Ishikawa (cell line): ENCODE results near the gene PLBD2.

ENCODE experiments used
- CREB1 ChIP-seq: IDR thresholded peaks from 2 replicates; pipeline ENCODE4 v1.6.1; 2012; ENCODE audit warnings: low read depth
- EP300 ChIP-seq: IDR thresholded peaks from 2 replicates; pipeline ENCODE4 v1.6.1; 2012; ENCODE audit warnings: borderline replicate concordance
- FOXM1 ChIP-seq: IDR thresholded peaks from 2 replicates; pipeline ENCODE4 v1.6.1; 2012; ENCODE audit warnings: low read depth, borderline replicate concordance
- RAD21 ChIP-seq: IDR thresholded peaks from 2 replicates; pipeline ENCODE4 v1.6.1; 2012; ENCODE audit warnings: low read depth
- REST ChIP-seq: IDR thresholded peaks from 2 replicates; pipeline ENCODE4 v1.6.1; 2012; ENCODE audit warnings: low read depth, mild to moderate bottlenecking
- TEAD4 ChIP-seq: IDR thresholded peaks from 2 replicates; pipeline ENCODE4 v1.6.1; 2012
- YY1 ChIP-seq: IDR thresholded peaks from 2 replicates; pipeline ENCODE4 v1.6.1; 2012; ENCODE audit warnings: low read depth

DNA sequence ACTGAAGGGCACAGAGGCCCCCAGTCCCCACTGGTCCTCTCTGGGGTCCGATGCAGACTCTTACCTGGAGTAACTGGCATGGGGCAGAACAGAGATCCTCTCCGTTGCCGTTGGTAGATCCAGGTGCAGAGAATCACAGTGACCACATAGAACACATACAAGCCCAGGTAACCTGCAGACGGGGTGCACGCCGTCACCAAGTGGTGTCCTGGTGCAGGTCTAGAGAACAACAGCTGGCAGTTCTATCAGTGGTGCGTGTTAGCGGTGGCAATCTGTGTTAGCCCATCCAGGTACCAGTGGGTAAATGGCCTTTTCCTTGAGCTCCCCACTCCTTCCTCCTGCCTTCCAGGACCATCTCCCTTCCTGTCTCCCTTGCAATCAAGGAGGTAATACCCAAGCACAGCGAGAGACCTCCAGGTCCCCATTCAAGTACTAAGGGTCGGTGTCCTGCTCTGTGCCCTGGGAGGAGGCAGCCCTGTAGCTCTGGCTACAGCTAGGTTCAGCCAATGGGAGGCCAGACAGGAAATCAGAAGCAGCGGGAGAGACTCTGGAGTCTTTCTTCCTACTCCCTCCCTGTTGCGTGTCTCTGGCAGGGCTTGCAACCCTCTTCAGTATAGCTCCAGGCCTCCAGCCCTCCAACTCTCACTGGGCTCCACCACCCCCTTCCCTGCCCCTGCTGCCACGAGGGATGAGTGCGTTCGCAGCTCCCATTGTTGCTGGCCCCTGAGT, 39.3 kb upstream of the PLBD2 start:
- no peak for TF ChIP-seq CREB1
- no peak for TF ChIP-seq TEAD4
- TF ChIP-seq RAD21: no peak
- no peak for TF ChIP-seq FOXM1
- TF ChIP-seq EP300: no peak
- no peak for TF ChIP-seq YY1
- TF ChIP-seq REST: no peak
